Epithelial cell of proximal tubule (primary cell): ENCODE data around the gene ITIH4. TPM values are rescaled to one million over a fixed set of nuclear protein-coding genes. Genes with fewer than 3 reads are reported as not detected.

Experiments used
- DNase-seq: peaks from one replicate; pipeline ENCODE4 v3.0.0-alpha.2; 2011; ENCODE audit warnings: low read depth
- H3K4me3 ChIP-seq: 2 replicates; pipeline ENCODE4 v1.5.1; 2011; ENCODE audit warnings: low read depth, mild to moderate bottlenecking, low read length
- total RNA-seq: library from RNA; depleted of rRNA; stranded (reverse); fragments of >200 nt; gene quantifications from 2 replicates; pipeline ENCODE4 v1.2.3, GENCODE V29; 2015
- TF ChIP-seq, protein P1 (sequence below): conservative IDR thresholded peaks from 2 replicates; pipeline ENCODE4 v1.5.1; 2012; ENCODE audit warnings: low read depth, mild to moderate bottlenecking, low read length

ITIH4 gene
- total RNA-seq, 1 donor from 2014 or later, result not detected

DNA sequence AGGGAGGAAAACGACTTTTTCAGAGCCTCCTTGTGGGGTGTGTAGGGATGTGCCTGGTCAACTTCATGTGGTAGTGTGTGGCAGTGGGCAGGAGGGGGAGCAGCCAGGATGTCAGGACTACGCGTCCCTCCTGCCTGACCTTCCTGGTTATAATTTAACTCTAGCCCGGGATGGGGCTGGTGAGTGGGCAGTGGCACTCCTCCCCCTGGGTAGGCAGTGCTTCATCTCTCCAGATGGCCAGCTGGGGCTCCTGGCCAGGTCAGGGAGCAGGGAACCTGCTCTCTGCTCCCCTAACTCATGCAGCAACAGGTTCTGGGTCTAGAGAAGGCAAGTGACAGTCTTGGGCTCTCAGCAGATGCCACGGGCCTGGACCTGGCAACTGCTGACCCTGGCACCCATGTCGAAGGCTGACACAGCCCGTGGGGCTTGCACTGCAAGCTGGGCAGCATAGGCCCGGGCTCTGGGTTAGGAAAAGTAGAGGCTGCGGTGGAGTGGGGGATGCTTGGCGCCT is 2.6 kb downstream of the ITIH4 start:
- TF ChIP-seq, protein P1, sequence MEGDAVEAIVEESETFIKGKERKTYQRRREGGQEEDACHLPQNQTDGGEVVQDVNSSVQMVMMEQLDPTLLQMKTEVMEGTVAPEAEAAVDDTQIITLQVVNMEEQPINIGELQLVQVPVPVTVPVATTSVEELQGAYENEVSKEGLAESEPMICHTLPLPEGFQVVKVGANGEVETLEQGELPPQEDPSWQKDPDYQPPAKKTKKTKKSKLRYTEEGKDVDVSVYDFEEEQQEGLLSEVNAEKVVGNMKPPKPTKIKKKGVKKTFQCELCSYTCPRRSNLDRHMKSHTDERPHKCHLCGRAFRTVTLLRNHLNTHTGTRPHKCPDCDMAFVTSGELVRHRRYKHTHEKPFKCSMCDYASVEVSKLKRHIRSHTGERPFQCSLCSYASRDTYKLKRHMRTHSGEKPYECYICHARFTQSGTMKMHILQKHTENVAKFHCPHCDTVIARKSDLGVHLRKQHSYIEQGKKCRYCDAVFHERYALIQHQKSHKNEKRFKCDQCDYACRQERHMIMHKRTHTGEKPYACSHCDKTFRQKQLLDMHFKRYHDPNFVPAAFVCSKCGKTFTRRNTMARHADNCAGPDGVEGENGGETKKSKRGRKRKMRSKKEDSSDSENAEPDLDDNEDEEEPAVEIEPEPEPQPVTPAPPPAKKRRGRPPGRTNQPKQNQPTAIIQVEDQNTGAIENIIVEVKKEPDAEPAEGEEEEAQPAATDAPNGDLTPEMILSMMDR, result peak; percentile 50
- H3K4me3 ChIP-seq, result peak overlapping the region; percentile 22
- DNase-seq, result peak; percentile 37

DNA sequence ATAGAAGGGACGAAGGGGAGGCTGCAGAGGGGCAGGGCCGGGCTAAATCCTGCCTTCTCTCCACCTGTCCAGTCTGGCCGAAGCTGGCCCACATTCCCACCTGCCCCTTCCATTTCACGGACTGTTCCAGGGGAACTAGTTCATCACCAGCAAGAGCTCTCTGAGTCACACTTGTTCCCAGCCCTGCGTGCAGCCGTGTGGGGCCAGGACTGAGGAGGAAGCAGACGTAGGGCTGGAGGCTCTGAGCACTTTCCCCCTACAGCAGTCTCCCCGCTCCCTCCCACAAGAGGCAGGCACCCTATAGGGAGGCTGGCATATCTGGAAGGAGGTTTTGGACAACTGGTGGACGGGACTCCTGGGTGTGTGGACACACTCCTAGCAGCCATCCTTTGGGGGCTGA is 3.0 kb downstream of the ITIH4 start:
- peak overlapping the region; percentile 22 for H3K4me3 ChIP-seq
- TF ChIP-seq, protein P1, result no peak
- no peak for DNase-seq

DNA sequence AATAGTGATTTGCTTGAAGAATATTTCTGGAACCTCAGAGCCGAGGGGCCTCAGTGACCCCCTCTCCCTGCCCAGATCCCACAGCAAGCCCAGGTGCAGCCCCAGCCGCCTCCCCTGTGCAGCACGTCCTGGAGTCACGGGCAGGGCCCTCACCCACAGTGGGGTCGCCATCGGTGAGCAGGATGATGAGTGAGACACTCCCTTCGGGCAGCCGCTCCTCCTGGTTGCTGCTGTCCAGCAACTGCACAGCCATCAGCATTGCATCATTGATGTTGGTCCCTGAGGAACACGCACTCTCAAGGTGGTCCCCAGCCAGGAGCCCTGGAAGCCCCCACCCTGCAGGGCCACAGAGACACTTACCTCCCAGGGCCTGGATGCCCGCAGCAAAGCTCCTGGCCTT is 6.4 kb downstream of the ITIH4 start:
- no peak overlapping the region for H3K4me3 ChIP-seq
- no peak for DNase-seq
- TF ChIP-seq, protein P1, result no peak

DNA sequence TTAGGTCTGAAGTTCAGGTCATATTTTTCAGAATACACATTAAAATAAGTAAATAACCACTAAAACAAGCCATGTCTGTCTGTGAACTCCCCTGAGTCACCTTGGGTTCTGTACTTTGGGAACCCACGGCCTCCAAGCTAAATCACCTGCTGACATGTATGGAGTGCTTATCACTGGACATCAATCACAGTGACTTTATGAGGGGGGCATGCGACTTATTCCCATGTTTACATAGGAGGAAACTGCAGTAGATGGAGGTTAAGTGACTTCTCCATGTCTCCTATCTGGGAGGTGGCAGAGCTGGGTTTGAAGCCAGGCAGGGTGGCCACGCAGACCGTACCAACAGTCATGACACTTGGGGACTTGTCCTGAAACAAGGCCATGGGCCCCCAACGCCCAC is 8.1 kb downstream of the ITIH4 start:
- TF ChIP-seq, protein P1, result no peak
- H3K4me3 ChIP-seq, result no peak overlapping the region
- DNase-seq, result no peak

DNA sequence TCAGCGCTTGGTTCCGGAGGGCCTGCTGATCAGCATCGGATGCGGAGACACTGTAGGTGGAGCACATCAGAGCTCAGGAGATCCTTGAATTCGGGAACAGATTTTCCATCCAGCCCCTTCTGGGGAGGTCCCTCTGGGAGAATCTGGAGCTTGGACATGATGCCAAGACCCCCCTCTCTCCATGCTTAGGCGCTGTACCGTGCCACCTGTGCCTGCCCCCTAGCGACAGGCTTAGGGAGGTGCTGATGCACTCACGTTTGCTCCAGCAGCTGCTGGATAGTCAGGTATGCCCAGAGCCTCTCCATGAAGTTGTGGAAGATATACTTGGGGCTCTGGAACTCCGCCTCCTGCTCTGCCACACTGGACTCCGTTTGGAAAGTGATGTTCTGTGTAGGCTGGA is 9.7 kb downstream of the ITIH4 start:
- TF ChIP-seq, protein P1, result peak; percentile 66
- no peak overlapping the region for H3K4me3 ChIP-seq
- no peak for DNase-seq

DNA sequence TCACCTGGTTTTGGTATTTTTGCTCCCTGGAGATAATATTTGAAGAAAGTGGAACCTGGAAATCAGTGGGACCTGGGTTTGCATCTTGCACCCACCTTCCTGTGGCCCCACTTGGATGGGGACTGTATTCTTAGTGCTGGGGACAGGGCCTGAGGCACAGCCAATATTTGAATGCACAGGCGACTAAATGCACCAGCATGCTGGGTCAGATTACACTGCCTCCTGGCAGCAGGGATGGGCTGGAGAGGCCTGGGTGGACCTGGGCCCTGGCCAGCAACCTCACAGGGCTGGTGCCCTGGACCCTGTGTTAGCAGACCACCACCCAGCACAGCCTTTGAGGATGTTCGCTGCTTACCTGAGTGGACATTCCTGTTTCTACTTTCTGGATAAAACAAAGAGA is 10.5 kb downstream of the ITIH4 start:
- no peak for DNase-seq
- H3K4me3 ChIP-seq, result no peak overlapping the region
- TF ChIP-seq, protein P1, result no peak

DNA sequence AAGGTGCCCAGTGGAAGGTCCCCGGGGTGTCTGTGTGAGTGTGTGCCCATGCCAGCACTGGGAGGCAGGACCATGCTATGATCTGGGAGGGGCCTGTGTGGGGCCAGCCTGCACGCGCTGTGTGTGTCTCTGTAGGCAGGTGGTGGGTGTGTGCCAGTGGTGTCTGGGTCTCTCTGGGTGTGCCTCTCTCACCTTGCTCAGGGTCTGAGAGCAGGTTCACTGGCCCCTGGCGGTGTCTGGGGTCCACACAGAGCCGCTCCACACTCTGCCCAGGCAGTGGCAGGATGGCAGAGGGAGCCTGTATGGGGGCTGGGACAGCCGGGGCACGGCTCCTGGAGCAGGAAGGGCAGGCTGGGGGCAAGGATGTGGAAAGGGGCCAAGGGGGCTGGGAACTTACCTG is 12.6 kb downstream of the ITIH4 start:
- DNase-seq, result no peak
- H3K4me3 ChIP-seq, result no peak overlapping the region
- TF ChIP-seq, protein P1, result no peak
